Fibroblast of lung (primary cell): ENCODE results near the gene ARHGAP11A.

Experiments
- CTCF ChIP-seq, 2 donors: IDR thresholded peaks in 1 of 2; conservative IDR thresholded peaks in 1 of 2; 1 replicate in 1 of 2; 2 replicates in 1 of 2; pipeline ENCODE4 v1.5.1; 2011 to 2012; ENCODE audit warnings: low read length in 2 of 2, control low read depth in 1 of 2, inconsistent platforms in 1 of 2, low read depth in 1 of 2, mild to moderate bottlenecking in 1 of 2
- EZH2 ChIP-seq: IDR thresholded peaks from 2 replicates; pipeline ENCODE4 v1.5.1; 2012; ENCODE audit warnings: low read length, control low read depth, mild to moderate bottlenecking; ENCODE audit errors: missing control alignments

DNA sequence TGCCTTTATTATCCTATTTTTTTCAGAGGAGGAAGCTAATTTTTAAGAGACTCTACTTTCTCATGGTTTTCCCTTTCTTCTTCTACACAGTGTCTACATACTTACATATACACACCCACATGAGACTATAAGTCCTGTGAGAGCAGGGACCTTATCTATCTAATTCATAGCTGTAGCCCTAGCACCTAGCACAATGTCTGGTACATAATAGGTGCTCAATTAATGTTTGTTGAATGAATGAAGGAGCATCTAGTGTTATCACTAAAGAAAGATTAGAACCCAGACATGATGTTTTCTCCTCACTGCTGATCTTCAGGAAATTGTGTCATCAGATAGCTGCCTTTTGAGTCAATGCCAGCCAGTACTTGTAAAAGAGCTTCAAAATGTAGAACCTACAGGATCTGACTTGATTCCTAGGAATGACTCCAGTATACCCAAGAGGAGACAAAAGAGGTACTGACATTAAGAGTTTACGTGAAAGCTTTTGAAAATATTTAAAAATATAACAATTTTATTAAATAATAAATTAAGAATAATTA is 28.7 kb downstream of the ARHGAP11A start:
- no peak for TF ChIP-seq CTCF (conservative IDR thresholded peaks at IDR 0.05 in 1 of 2, IDR thresholded peaks at IDR 0.05 in 1 of 2; ENCODE audit: low read depth in 1 of 2, low read length in 2 of 2)
- TF ChIP-seq EZH2: no peak
